ENCODE data around the gene MEIOC. TPM values are rescaled to one million over a fixed set of nuclear protein-coding genes. Genes with fewer than 3 reads are reported as not detected.

MEIOC gene
- total and polyA plus RNA-seq, 12 donors: 0.03 to 0.40 (median 0.15) TPM; not detected in 8

DNA sequence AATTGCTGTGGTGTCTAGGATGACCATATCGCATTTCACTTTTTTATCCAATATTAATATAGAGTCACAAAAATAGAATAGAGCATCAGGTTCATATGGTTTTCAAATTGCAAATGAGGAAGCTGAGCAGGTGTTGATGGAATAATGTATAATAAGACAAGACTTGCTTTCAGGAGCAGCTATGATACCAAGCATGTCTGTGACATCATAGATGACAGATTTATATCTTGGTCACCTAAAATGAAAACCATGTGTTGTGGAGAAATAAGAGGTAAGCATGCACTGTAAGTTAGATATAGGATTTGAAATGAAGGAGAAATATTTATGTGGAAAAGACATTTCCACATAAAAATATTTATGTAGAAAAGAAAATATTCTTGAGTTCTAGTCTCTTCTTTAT is 8.6 kb downstream of the MEIOC start:
- Histone ChIP-seq H3K27me3 (peaks cover 0 to 8% (median 0%) of the 10 kb centered on the region in 7 donors), H3K27ac (no peak overlapping the region), H3K4me1 (no peaks in the 10 kb centered on the region), H3K4me3 (no peak overlapping the region), H3K36me3 (no peaks in the 10 kb centered on the region), H3K9me3 (no peaks in the 10 kb centered on the region)
- ATAC-seq (no peak), DNase-seq (no peak)
- intact Hi-C loops (cut with DNase I): loop anchor here in 1 of 10 donors (10.0 kb wide), 1 partner anchor 60 kb away; no protein-coding TSS in a partner anchor
- TF ChIP-seq, protein P1, sequence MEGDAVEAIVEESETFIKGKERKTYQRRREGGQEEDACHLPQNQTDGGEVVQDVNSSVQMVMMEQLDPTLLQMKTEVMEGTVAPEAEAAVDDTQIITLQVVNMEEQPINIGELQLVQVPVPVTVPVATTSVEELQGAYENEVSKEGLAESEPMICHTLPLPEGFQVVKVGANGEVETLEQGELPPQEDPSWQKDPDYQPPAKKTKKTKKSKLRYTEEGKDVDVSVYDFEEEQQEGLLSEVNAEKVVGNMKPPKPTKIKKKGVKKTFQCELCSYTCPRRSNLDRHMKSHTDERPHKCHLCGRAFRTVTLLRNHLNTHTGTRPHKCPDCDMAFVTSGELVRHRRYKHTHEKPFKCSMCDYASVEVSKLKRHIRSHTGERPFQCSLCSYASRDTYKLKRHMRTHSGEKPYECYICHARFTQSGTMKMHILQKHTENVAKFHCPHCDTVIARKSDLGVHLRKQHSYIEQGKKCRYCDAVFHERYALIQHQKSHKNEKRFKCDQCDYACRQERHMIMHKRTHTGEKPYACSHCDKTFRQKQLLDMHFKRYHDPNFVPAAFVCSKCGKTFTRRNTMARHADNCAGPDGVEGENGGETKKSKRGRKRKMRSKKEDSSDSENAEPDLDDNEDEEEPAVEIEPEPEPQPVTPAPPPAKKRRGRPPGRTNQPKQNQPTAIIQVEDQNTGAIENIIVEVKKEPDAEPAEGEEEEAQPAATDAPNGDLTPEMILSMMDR (IDR thresholded peaks at IDR 0.05): no peak
- 98 to 99% methylated on average over 1 of the region's 1 CpG for WGBS, 2 donors

DNA sequence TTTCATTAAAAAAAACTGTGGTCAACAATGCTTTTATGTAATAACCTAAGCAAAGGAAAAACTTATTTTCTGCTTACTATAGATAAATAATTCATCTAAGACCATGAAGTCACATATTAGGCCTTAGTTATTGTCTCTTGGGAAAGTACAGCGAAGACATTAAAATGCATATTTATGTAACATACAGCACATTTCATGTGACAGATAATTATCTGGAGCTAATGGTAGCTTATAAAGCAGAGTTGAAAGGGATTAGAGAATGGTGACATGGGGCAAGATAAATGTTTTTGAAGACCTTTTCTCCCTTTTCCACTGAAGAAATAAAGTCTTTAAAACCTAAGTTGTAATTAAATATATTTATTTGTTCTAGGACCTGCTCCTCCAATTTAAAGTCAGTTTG is 9.7 kb downstream of the MEIOC start:
- DNase-seq (no peak), ATAC-seq (no peak)
- Histone ChIP-seq H3K4me1 (no peaks in the 10 kb centered on the region), H3K27ac (no peak overlapping the region), H3K4me3 (no peak overlapping the region), H3K27me3 (peaks cover 0 to 4% (median 0%) of the 10 kb centered on the region in 7 donors), H3K36me3 (no peaks in the 10 kb centered on the region), H3K9me3 (no peaks in the 10 kb centered on the region)
- WGBS, 2 donors: 91% methylated on average over 1 of the region's 1 CpG
- TF ChIP-seq, protein P1 (IDR thresholded peaks at IDR 0.05): no peak
- intact Hi-C loops (cut with DNase I): loop anchor here in 1 of 10 donors (10.0 kb wide), 1 partner anchor 61 kb away; no protein-coding TSS in a partner anchor

DNA sequence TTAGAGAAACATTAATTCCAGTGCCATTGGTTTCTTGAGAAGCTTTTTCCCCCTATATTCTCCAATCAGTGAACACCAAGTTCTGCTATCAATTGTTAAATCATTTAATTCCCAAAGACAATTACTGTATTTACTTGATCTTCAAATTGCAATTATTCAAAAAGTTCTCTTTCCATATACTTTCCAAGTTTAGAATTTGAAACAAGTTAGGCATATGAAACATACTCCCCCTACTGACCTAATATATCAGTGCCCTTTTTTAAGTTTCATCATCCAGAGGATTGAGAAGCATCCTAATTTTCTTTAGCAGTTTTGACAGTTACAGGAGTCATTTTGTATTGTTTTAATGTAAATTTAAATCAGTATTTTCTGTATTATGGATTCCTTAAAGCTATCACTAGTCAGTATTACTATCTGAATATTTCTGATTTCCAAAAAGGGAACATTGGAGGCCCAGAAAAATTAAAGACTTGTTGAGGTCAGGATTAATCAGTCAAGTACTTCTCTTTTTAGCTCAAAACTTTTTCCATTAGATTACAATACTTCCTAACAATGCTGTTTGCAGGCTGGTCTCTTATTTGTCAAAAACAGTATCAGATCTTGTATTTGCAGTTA is 16.3 kb downstream of the MEIOC start:
- intact Hi-C loops (cut with DNase I): loop anchor here in 2 of 10 donors (10.0 kb wide), 1 partner anchor 138 kb away; no protein-coding TSS in a partner anchor

DNA sequence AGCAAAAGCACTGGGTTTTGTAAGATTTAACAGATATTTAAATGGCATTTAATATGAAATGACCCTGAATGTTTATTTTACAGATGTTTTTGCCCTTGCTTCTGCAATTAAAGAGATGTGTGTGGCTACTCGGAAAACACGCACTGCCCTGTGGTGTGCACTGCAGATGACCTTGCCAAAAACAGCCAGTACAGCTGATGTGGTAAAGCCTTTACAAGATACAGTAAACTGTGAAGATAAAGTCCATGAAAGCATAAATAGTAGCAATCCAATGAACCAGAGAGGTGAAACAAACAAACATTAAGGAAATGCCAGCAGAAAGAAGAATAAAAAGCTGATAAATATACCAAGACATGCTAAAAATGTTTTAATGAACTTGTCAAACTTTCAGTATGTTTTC is 17.6 kb downstream of the MEIOC start:
- TF ChIP-seq, protein P1 (IDR thresholded peaks at IDR 0.05): no peak
- no peaks in the 10 kb centered on the region for H3K27me3 ChIP-seq
- H3K4me3 ChIP-seq: no peak overlapping the region
- H3K4me1 ChIP-seq: no peaks in the 10 kb centered on the region
- H3K27ac ChIP-seq: no peak overlapping the region
- intact Hi-C loops (cut with DNase I): loop anchor here in 2 of 10 donors (10.0 kb wide), 1 partner anchor 139 kb away; no protein-coding TSS in a partner anchor
- ATAC-seq: no peak
- no peak for DNase-seq
- peaks cover 0 to 30% (median 15%) of the 10 kb centered on the region in 9 donors for H3K36me3 ChIP-seq
- 81 to 83% methylated on average over 2 of the region's 2 CpGs for WGBS, 2 donors
- no peaks in the 10 kb centered on the region for H3K9me3 ChIP-seq

More for the DNA sequence above, 16.3 kb downstream of the MEIOC start:
- ATAC-seq (no peak), DNase-seq (no peak)
- no peaks in the 10 kb centered on the region for H3K27me3 ChIP-seq
- H3K27ac ChIP-seq: no peak overlapping the region
- no peaks in the 10 kb centered on the region for H3K9me3 ChIP-seq
- H3K4me3 ChIP-seq: no peak overlapping the region
- TF ChIP-seq, protein P1 (IDR thresholded peaks at IDR 0.05): peak in 8 of 9 donors; percentile 11 to 64 (median 52)
- H3K36me3 ChIP-seq: peaks cover 0 to 17% (median 2%) of the 10 kb centered on the region in 9 donors
- no peaks in the 10 kb centered on the region for H3K4me1 ChIP-seq

All from heart right ventricle (tissue), 16 donors.